Activated CD8-positive, alpha-beta memory T cell treated with anti-CD3 and anti-CD28 coated beads, Interleukin-2, amount 50 U/mL, for 1 hour (primary cell): ENCODE results near the gene LKAAEAR1.

Source experiments
- DNase-seq: peaks from one replicate; pipeline ENCODE4 v3.0.0-alpha.2; 2020; ENCODE audit errors: extremely low read depth

The LKAAEAR1 gene

GRCh38 chr20:64050261-64051032, 33.8 kb downstream of the LKAAEAR1 start:
- no peak for DNase-seq

- DNase-seq = no peak
Observed at GRCh38 chr20:64049878-64050260, 34.3 kb downstream of the LKAAEAR1 start.

- DNase-seq = no peak
Observed at GRCh38 chr20:64049060-64049877, 34.9 kb downstream of the LKAAEAR1 start, which contains the start of gene SOX18. SOX18 (minus strand) TSS chr20:64049639; CDS start chr20:64049516, 123 bp downstream.

GRCh38 chr20:64048402-64049044, 35.7 kb downstream of the LKAAEAR1 start:
- no peak for DNase-seq

- DNase-seq = no peak
Observed at GRCh38 chr20:64047968-64048401, 36.2 kb downstream of the LKAAEAR1 start.

- DNase-seq = no peak
Observed at GRCh38 chr20:64047046-64047389, 37.2 kb downstream of the LKAAEAR1 start.

GRCh38 chr20:64045346-64046011, 38.7 kb downstream of the LKAAEAR1 start:
- no peak for DNase-seq

DNA sequence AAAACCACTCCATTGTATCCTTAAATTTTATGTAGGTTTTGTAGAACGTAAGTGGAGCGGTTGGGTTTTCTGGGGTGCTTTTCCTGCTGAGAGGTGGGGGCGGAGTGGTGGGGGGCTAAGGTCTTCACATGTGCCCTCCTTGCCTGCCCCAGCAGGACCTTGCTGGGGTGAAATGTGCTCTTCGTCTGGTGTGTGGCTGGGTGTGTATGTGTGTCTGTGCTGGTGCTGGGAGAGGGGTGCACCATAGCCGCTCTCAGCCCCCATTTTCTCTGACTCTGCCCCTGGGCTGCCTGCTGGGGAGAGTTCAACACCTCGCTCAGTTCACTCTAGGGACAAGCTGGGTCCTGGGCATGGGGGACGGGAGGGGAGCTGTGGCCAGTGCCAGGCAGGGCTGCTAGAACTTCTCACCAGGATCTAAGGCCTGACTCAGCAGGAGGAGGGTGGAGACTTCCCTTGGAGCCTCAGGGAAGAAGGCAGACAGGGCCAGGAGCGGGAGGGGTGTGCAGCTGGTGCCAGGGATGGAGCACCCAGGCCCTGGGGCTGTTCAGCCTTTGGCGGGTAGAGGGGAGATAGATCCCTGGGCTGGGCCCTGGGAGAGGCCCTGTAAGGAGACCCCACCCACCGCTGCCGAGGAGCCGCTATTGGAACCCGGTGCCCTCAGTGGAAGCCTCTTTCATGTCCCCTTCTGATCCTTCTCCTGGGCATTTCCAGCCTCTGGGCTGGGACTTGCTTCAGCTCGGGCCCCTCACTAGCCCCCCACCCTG, 39.5 kb downstream of the LKAAEAR1 start:
- DNase-seq = no peak

GRCh38 chr20:64043768-64044167, 40.4 kb downstream of the LKAAEAR1 start:
- DNase-seq = no peak

GRCh38 chr20:64042054-64042781, 42.0 kb downstream of the LKAAEAR1 start:
- no peak for DNase-seq

- no peak for DNase-seq
Observed at GRCh38 chr20:64041781-64042053, 42.5 kb downstream of the LKAAEAR1 start.

DNA sequence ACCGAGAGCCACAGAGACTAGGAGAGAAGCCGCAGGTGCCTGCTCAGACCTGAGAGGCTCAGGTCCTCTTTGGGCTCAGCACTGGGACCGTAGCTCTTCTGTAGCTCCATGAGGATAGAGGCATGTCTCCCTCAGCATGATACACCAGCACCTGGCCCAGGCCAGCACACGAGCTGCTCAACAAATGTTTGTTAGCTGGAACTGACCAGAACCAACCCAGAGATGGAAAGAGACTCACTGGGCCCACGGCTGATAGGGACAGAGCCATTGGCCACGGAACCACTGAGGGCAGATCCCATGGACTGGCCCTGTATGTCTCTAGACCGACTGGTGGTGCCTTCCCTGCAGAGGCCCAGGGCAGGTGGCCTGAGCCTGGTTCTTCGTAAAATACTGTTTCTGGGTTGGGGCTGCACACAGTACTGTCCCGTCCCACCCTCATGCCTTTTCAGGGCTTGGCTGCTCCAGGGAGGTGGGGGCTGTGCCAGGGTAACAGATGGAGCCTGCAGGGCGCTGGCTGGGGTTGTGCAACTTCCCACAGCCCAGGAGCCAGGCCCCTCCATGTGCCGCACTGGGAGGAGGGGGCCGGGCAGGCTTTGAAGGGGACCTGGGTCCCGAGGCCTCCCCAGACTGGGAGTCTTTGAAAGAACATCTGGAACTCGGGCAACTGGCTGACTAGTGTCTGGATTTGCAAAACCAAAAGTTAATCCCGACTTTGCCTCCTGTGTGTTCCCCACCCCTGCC, 43.0 kb downstream of the LKAAEAR1 start:
- no peak for DNase-seq

GRCh38 chr20:64040231-64041039, 43.8 kb downstream of the LKAAEAR1 start:
- no peak for DNase-seq

DNA sequence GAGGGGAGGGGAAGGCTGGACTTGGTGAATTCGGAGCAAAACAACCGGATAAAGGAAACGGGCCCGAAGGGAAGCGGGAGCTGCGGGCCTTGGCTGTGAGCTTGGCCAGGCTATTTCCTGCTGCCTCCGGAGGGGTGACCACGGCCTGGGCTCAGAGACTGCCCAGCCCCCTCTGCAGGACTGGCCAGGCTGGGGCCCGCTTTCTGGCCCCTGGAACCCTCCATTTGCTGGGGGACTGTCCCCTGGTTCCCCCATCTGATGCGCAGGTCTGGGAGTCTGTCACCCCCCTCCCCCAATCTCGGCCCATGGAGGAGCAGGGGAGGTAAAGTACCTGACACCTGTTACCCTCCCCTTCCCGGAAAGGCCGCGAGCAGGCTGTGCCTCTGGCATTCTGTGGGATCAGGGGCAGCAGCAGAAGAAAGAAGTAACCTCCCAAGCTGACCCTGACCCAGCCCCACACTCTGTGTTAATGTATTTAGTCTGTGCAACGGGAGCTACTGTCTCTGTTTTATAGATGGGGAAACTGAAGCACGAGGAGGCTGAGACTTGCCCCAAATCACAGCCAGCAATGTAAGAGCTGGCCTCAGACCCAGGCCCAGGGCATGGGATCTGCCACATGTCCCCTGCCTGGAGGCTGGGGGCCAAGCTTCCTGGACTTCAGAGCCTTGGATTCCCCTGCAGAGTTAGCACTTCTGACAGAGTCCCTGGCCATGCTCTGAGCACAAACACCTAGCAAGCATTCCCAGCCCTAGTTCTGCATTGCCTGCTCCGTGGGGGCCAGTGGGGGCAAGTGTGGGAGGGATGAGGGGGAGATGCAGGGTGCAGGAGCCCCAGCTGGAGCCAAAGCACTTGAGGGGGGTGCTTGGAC, 44.7 kb downstream of the LKAAEAR1 start:
- DNase-seq = no peak

- peak; percentile 40 for DNase-seq
Observed at GRCh38 chr20:64038565-64039292, 45.5 kb downstream of the LKAAEAR1 start.

DNA sequence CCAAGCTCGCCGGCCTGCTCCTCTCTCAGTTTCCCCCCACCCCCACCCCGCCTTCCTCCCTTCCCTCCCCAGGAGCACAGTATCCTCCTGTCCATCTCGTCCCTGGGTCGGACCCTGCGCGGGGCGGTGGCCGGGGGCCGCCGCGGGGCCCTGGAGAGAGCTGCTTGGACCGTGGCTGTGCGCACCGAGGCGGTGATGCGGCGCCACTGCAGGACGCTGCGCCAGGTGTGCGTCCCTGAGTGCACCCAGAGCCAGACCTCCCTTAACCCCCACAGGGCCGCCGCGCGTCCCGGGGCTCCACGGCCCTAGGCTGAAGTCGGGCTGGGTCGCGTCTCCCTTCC, 46.0 kb downstream of the LKAAEAR1 start:
- DNase-seq = no peak

GRCh38 chr20:64037498-64038213, 46.5 kb downstream of the LKAAEAR1 start:
- DNase-seq = no peak
